GM23338 (cell line): ENCODE data around the gene USP3. TPM values are rescaled to one million over a fixed set of nuclear protein-coding genes. Genes with fewer than 3 reads are reported as not detected.
"Not testable (repeated sequence)": the region's sequence is repeated elsewhere in the genome, so short reads cannot be mapped to it uniquely, and the experiment has no call there.

Source experiments
- ATAC-seq: fragments of 200-7000 bp; cut with Tn5 transposase; 3 replicates; pipeline ENCODE4 v1.9.1; 2020
- DNase-seq: peaks from one replicate; pipeline ENCODE4 v3.0.0-alpha.2; 2015; ENCODE audit warnings: low spot score
- H2AFZ ChIP-seq: fragments of 200-600 bp; sonication (generic); 2 replicates; pipeline ENCODE4 v1.8.0; 2016; ENCODE audit warnings: antibody characterized with exemption, mild to moderate bottlenecking, moderate library complexity
- H3F3A ChIP-seq: fragments of 200-600 bp; sonication (generic); replicated peaks from 2 replicates; pipeline ENCODE4 v1.8.0; 2017; ENCODE audit warnings: antibody characterized with exemption, mixed run types, low read depth
- H3K27ac ChIP-seq: fragments of 200-600 bp; sonication (generic); 2 replicates; pipeline ENCODE4 v1.6.1; 2016; ENCODE audit warnings: low read depth
- H3K27me3 ChIP-seq: fragments of 200-600 bp; sonication (generic); 2 replicates; pipeline ENCODE4 v1.8.0; 2016; ENCODE audit warnings: mild to moderate bottlenecking, mixed run types, moderate library complexity; ENCODE audit not compliant: insufficient read depth
- H3K36me3 ChIP-seq: fragments of 200-600 bp; sonication (generic); 2 replicates; pipeline ENCODE4 v1.8.0; 2016; ENCODE audit warnings: mild to moderate bottlenecking; ENCODE audit not compliant: insufficient read depth
- H3K4me1 ChIP-seq: fragments of 200-600 bp; sonication (generic); 2 replicates; pipeline ENCODE4 v1.8.0; 2016; ENCODE audit warnings: mild to moderate bottlenecking, moderate library complexity; ENCODE audit not compliant: insufficient read depth
- H3K4me2 ChIP-seq: fragments of 200-600 bp; sonication (generic); 2 replicates; pipeline ENCODE4 v1.7.1; 2017; ENCODE audit warnings: mixed run types
- H3K4me3 ChIP-seq: fragments of 200-600 bp; sonication (generic); 2 replicates; pipeline ENCODE4 v1.6.1; 2016; ENCODE audit warnings: mixed run types
- H3K79me2 ChIP-seq: fragments of 200-600 bp; sonication (generic); replicated peaks from 2 replicates; pipeline ENCODE4 v1.8.0; 2017; ENCODE audit warnings: mild to moderate bottlenecking; ENCODE audit not compliant: insufficient read depth
- H3K9me2 ChIP-seq: fragments of 200-600 bp; sonication (generic); 2 replicates; pipeline ENCODE4 v1.8.0; 2017; ENCODE audit not compliant: insufficient read depth
- H4K20me1 ChIP-seq: fragments of 200-600 bp; sonication (generic); replicated peaks from 2 replicates; pipeline ENCODE4 v1.8.0; 2017; ENCODE audit warnings: mild to moderate bottlenecking; ENCODE audit not compliant: insufficient read depth
- H3K27ac Mint-ChIP-seq: 2 replicates; pipeline ENCODE4 v1.8.0; 2020; ENCODE audit warnings: inconsistent platforms, mild to moderate bottlenecking, moderate library complexity, mixed read lengths
- H3K27me3 Mint-ChIP-seq: 3 replicates; pipeline ENCODE4 v1.8.0; 2022; ENCODE audit warnings: low read depth, mild to moderate bottlenecking, moderate library complexity, mixed read lengths, inconsistent platforms; ENCODE audit not compliant: insufficient read depth, poor library complexity
- H3K36me3 Mint-ChIP-seq: 3 replicates; pipeline ENCODE4 v1.8.0; 2021; ENCODE audit warnings: low read depth, mild to moderate bottlenecking, inconsistent platforms, moderate library complexity, mixed read lengths
- H3K4me1 Mint-ChIP-seq: 3 replicates; pipeline ENCODE4 v1.8.0; 2020; ENCODE audit warnings: mild to moderate bottlenecking, inconsistent platforms, mixed read lengths
- H3K4me3 Mint-ChIP-seq: 3 replicates; pipeline ENCODE4 v1.8.0; 2021; ENCODE audit warnings: moderate library complexity, mild to moderate bottlenecking, inconsistent platforms, mixed read lengths
- H3K9me3 Mint-ChIP-seq: 3 replicates; pipeline ENCODE4 v1.8.0; 2020; ENCODE audit warnings: moderate library complexity, mild to moderate bottlenecking, inconsistent platforms, mixed read lengths
- CREB1 ChIP-seq: fragments of 250-450 bp; sonication (Bioruptor Pico); IDR thresholded peaks from 2 replicates; pipeline ENCODE4 v1.5.0; 2020; ENCODE audit warnings: low read depth, mild to moderate bottlenecking, moderate library complexity
- EZH2phosphoT487 ChIP-seq: fragments of 200-600 bp; sonication (generic); IDR thresholded peaks from one replicate; pipeline ENCODE4 v1.8.1; 2018; ENCODE audit warnings: antibody characterized with exemption; ENCODE audit not compliant: unreplicated experiment
- JUNB ChIP-seq: IDR thresholded peaks from one replicate; pipeline ENCODE4 v1.6.1; 2016; ENCODE audit warnings: antibody characterized with exemption; ENCODE audit not compliant: unreplicated experiment
- NANOG ChIP-seq: IDR thresholded peaks from 2 replicates; pipeline ENCODE4 v1.6.1; 2016; ENCODE audit warnings: antibody characterized with exemption, borderline replicate concordance
- POLR2AphosphoS5 ChIP-seq: IDR thresholded peaks from 2 replicates; pipeline ENCODE4 v1.6.1; 2016; ENCODE audit warnings: antibody characterized with exemption, low read depth
- ZNF331 ChIP-seq: fragments of 250-450 bp; sonication (Bioruptor Pico); IDR thresholded peaks from 2 replicates; pipeline ENCODE4 v1.5.0; 2020; ENCODE audit warnings: low read depth, mild to moderate bottlenecking, moderate library complexity
- polyA plus RNA-seq: library from polyadenylated mRNA; unstranded; fragments of >200 nt; fragmentation: Nextera tagmentation; extraction: Ambion mirVana; gene quantifications from 2 replicates; pipeline ENCODE4 v1.2.1, GENCODE V29; 2016
- total RNA-seq: library from RNA; depleted of rRNA; stranded (reverse); fragments of >200 nt; shearing (Covaris generic); gene quantifications from 2 replicates; pipeline ENCODE4 v1.2.3, GENCODE V29; 2014
- TF ChIP-seq, protein P1 (sequence below), 2 experiments: fragments of 200-600 bp in 1 of 2; sonication (generic) in 1 of 2; conservative IDR thresholded peaks; 2 replicates each; pipeline versions ENCODE4 v1.5.1 to v1.6.1; 2016 to 2017; ENCODE audit warnings: antibody characterized with exemption in 2 of 2, low read depth in 2 of 2, mild to moderate bottlenecking in 2 of 2, moderate library complexity in 1 of 2
- TF ChIP-seq, protein P2 (sequence below): IDR thresholded peaks from one replicate; pipeline ENCODE4 v1.6.1; 2018; ENCODE audit warnings: antibody characterized with exemption; ENCODE audit not compliant: unreplicated experiment
- TF ChIP-seq, protein P3 (sequence below): IDR thresholded peaks from 2 replicates; pipeline ENCODE4 v1.6.1; 2016; ENCODE audit warnings: antibody characterized with exemption

The USP3 gene
- total and polyA plus RNA-seq, 2 experiments from 2014 or later, result 9.7 to 9.9 TPM

DNA sequence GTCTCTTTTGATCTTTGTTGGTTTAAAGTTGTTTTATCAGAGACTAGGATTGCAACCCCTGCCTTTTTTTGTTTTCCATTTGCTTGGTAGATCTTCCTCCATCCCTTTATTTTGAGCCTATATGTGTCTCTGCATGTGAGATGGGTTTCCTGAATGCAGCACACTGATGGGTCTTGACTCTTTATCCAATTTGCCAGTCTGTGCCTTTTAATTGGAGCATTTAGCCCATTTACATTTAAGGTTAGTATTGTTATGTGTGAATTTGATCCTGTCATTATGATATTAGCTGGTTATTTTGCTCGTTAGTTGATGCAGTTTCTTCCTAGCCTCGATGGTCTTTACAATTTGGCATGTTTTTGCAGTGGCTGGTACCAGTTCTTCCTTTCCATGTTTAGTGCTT is 116.4 kb downstream of the USP3 start:
- H3K9me2 ChIP-seq, result not testable (repeated sequence)

DNA sequence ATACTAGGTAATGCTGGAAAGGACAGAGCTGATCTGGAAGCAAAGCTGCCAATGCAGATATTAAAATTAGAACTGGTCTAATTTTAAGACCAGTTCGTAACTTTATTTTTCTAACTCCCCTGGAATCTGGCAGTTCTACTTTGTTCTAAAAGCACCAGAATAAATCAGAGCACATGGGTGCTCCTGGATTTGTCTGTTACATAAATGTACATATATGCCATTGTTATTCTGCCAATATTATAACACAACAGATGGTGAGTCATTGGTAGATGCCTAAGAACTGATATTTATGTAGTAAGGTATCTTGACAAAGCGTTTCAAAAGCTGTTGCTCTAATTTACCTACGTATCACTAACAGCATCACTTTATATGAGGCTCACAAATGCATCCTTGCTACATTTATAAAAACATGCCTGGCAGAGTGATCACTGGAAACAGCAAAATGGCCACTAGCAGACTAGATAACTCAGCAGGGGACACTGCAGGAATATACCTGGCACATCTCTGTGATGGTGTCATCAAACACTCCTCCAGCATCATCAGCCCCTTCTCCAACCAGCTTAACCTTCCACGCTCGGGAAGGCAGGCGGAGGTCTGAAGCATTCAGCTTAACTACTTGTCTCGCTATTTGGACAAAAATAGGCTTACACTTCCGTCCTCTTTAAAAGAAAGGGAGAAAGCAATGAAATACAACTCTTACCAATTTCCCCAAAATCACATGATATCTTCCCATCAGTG is 119.0 kb downstream of the USP3 start:
- H3K4me1 ChIP-seq, result no peaks in the 10 kb centered on the region
- no peaks in the 10 kb centered on the region for H3K4me1 Mint-ChIP-seq
- no peak for DNase-seq
- no peak for TF ChIP-seq NANOG
- TF ChIP-seq POLR2AphosphoS5, result no peak
- no peak for TF ChIP-seq ZNF331 (CRISPR knock-in tag)
- no peak for TF ChIP-seq JUNB
- no peak for TF ChIP-seq CREB1 (CRISPR knock-in tag)
- TF ChIP-seq, protein P1, sequence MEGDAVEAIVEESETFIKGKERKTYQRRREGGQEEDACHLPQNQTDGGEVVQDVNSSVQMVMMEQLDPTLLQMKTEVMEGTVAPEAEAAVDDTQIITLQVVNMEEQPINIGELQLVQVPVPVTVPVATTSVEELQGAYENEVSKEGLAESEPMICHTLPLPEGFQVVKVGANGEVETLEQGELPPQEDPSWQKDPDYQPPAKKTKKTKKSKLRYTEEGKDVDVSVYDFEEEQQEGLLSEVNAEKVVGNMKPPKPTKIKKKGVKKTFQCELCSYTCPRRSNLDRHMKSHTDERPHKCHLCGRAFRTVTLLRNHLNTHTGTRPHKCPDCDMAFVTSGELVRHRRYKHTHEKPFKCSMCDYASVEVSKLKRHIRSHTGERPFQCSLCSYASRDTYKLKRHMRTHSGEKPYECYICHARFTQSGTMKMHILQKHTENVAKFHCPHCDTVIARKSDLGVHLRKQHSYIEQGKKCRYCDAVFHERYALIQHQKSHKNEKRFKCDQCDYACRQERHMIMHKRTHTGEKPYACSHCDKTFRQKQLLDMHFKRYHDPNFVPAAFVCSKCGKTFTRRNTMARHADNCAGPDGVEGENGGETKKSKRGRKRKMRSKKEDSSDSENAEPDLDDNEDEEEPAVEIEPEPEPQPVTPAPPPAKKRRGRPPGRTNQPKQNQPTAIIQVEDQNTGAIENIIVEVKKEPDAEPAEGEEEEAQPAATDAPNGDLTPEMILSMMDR (conservative IDR thresholded peaks at IDR 0.05; ENCODE audit: low read depth in 2 of 2), result no peak
- no peak for TF ChIP-seq EZH2phosphoT487
- TF ChIP-seq, protein P2, sequence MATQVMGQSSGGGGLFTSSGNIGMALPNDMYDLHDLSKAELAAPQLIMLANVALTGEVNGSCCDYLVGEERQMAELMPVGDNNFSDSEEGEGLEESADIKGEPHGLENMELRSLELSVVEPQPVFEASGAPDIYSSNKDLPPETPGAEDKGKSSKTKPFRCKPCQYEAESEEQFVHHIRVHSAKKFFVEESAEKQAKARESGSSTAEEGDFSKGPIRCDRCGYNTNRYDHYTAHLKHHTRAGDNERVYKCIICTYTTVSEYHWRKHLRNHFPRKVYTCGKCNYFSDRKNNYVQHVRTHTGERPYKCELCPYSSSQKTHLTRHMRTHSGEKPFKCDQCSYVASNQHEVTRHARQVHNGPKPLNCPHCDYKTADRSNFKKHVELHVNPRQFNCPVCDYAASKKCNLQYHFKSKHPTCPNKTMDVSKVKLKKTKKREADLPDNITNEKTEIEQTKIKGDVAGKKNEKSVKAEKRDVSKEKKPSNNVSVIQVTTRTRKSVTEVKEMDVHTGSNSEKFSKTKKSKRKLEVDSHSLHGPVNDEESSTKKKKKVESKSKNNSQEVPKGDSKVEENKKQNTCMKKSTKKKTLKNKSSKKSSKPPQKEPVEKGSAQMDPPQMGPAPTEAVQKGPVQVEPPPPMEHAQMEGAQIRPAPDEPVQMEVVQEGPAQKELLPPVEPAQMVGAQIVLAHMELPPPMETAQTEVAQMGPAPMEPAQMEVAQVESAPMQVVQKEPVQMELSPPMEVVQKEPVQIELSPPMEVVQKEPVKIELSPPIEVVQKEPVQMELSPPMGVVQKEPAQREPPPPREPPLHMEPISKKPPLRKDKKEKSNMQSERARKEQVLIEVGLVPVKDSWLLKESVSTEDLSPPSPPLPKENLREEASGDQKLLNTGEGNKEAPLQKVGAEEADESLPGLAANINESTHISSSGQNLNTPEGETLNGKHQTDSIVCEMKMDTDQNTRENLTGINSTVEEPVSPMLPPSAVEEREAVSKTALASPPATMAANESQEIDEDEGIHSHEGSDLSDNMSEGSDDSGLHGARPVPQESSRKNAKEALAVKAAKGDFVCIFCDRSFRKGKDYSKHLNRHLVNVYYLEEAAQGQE, result no peak
- TF ChIP-seq, protein P3, sequence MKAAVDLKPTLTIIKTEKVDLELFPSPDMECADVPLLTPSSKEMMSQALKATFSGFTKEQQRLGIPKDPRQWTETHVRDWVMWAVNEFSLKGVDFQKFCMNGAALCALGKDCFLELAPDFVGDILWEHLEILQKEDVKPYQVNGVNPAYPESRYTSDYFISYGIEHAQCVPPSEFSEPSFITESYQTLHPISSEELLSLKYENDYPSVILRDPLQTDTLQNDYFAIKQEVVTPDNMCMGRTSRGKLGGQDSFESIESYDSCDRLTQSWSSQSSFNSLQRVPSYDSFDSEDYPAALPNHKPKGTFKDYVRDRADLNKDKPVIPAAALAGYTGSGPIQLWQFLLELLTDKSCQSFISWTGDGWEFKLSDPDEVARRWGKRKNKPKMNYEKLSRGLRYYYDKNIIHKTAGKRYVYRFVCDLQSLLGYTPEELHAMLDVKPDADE, result no peak

More for the DNA sequence above, 116.4 kb downstream of the USP3 start:
- H3K27me3 Mint-ChIP-seq, H3K36me3 ChIP-seq, H3K4me1 Mint-ChIP-seq, H3K9me3 Mint-ChIP-seq, H3K4me2 ChIP-seq, H3K27ac ChIP-seq, H3K4me3 Mint-ChIP-seq, H3K27me3 ChIP-seq, H3K4me1 ChIP-seq, H4K20me1 ChIP-seq, H3K27ac Mint-ChIP-seq, H3K4me3 ChIP-seq, ATAC-seq, DNase-seq, H2AFZ ChIP-seq, H3F3A ChIP-seq, H3K79me2 ChIP-seq: not testable (repeated sequence)
- H3K36me3 Mint-ChIP-seq, result peaks cover 36% of the 10 kb centered on the region

More for the DNA sequence above, 119.0 kb downstream of the USP3 start:
- no peak overlapping the region for H3K27ac ChIP-seq
- no peak for ATAC-seq
- peaks cover 12% of the 10 kb centered on the region for H3K36me3 ChIP-seq
- H3K36me3 Mint-ChIP-seq, result peaks cover 39% of the 10 kb centered on the region
- no peaks in the 10 kb centered on the region for H3F3A ChIP-seq
- H3K27ac Mint-ChIP-seq, result no peak overlapping the region
- H3K9me3 Mint-ChIP-seq, result no peaks in the 10 kb centered on the region; the same call in 2 of the 3 replicates
- H3K27me3 Mint-ChIP-seq, result no peaks in the 10 kb centered on the region
- no peak overlapping the region for H2AFZ ChIP-seq
- no peak overlapping the region for H3K4me3 ChIP-seq
- H4K20me1 ChIP-seq, result no peaks in the 10 kb centered on the region
- no peak overlapping the region for H3K4me3 Mint-ChIP-seq
- H3K9me2 ChIP-seq, result no peaks in the 10 kb centered on the region
- H3K79me2 ChIP-seq, result no peaks in the 10 kb centered on the region
- H3K4me2 ChIP-seq, result no peak overlapping the region
- H3K27me3 ChIP-seq, result no peaks in the 10 kb centered on the region
